ENCODE results near the gene INPP5A.

The INPP5A gene

DNA sequence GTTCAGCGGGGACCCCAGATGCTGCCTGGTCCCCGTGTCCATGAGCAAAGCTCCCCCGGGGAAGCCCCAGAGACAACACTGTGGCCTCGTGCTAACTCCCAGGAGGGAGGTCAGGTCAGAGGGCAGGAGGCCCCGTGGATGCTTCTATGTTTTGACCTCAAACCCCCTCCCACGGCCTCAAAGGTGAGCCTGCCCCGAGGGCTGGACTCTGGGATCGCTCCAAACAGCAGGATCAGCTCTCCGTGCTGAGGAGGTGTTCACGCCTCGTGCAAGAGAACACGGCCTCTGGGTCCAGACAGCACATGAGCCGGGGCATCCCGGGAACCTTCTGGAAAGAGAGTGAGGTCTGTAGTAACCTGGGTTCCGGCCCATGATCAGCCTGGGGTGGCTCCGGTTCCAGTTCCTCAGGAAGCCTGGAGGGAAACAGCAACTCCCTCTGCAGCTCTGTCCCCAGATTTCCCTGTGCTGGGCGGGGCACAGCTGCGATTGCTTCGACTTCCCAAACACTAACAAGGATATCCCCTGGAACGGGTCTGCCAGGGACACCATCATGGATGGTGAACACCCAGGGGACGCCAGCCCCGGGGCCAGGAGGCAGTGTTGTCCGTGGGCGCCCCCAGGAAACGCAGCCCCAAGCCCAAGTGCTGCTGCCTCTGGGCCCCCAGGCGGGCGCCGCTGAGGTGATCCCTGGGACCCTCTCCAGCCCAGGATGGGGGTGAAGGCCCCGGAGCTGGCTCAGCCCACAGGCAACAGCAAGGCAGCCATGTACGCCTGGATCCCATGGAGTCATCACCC, 18.0 kb upstream of the INPP5A start:
- DNase-seq: no peak

- no peak for DNase-seq
Observed at GRCh38 chr10:132520177-132520811, 17.3 kb upstream of the INPP5A start.

DNA sequence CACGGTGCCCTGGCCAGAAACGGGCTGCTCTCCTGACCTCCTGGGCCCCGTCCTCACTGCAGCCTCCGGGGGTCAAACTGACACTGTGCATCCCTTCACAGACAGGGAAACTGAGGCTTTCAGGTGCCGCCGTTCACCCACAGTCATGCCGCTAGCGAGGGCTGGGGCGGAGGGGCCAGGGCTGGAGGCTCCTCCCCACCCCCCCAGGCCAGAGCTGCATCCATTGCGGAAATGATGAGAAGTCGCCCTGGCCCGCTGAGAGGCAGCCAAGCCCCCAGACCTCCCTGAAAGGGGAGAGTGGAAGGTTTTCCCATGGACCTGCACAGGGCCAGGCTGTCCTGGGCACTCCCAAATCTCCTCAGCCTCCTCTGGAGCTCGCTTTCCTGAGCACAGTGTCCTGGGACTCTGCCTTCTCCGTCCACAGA, 16.5 kb upstream of the INPP5A start:
- no peak for DNase-seq

GRCh38 chr10:132521466-132522102, 16.0 kb upstream of the INPP5A start:
- DNase-seq: no peak

GRCh38 chr10:132522521-132523411, 14.8 kb upstream of the INPP5A start:
- no peak for DNase-seq

- DNase-seq: no peak
Observed at GRCh38 chr10:132523561-132524442, 13.8 kb upstream of the INPP5A start.

DNA sequence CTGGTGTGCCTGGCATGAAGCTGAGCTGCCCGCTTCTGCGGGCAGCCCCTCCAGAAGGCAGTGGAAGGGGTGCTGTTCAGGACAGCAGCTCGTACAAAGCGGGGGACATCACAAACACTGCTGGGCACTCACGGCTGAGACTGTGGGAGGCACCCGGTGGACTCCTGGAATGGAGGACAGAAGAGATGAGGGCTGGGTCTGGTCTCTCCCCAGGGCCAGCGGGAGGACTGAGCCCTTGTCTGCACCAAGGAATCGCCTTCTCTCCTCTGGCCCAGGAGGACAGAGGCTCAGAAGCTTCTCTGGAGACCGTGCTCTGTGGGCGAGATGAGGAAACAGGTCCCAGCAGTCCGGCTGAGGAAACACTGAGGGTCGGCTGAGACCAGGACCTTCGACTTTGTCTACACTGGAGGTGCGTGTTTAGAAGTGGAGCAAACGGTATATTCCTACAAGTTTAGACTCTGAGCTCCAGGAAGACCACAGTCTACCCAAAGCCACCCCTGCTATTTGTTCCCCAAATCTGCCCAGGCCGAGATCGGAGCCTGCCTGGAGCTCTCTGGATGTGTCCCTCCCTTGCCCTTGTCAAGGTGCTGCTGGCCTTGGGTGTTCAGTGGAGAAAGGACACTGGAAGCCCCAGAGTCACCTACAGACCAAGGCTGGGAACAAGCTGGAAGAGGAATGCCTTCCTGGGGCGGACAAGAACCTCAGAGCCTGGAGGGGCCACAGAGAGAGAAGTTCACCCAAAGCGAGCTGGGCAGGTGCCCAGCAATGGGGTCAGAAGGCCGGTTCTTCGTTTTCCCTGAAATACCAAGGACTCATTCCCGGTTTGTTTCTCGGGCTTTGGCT, 12.9 kb upstream of the INPP5A start:
- no peak for DNase-seq

DNA sequence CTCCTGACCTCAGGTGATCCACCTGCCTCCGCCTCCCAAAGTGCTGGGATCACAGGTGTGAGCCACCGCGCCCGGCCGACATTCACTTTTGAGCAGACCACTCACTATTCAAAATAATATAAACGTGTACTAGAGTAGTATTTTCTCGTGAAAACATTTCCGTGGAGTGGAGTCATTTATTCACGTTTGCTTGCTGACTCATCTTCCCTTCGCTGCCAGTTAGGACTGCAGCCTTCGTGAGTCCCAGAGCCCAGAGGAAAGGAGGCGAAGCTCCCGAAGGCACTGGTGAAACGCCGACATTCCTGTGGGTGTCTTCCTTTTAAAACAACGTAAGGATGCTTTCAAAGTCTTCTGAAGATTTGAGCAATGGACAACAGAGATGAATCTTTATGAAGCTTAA, 10.9 kb upstream of the INPP5A start:
- no peak for DNase-seq

DNA sequence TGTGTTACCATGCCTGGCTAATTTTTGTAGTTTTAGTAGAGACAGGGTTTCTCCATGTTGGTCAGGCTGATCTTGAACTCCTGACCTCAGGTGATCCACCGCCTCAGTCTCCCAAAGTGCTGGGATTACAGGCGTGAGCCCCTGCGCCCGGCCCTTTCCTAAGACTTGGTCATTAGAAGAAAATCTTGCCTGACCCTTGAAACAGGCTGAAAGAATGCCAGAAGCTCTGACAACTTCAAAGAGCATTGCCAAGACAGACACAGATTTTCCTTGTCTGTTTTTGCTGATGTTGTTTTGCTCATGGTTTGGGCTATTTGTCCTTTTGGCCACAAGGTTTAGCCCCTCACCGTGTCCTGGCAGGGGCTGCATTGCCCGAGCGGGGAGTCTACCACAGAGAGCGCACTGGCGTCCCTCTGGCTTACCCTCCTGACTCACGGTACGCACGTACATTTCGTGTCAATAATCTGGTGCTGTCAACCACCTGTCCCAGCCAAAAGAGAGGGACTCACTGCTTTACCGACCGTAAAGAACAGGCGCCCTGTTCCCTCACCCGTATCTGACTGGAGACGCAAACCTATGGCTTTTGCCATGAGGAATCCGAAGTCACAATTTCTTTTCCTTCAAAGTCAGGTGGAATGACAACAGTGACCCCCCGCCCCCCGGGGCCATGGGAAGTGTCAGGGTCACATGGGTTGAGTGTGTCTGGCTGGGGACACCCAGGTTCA, 10.1 kb upstream of the INPP5A start:
- no peak for DNase-seq

DNA sequence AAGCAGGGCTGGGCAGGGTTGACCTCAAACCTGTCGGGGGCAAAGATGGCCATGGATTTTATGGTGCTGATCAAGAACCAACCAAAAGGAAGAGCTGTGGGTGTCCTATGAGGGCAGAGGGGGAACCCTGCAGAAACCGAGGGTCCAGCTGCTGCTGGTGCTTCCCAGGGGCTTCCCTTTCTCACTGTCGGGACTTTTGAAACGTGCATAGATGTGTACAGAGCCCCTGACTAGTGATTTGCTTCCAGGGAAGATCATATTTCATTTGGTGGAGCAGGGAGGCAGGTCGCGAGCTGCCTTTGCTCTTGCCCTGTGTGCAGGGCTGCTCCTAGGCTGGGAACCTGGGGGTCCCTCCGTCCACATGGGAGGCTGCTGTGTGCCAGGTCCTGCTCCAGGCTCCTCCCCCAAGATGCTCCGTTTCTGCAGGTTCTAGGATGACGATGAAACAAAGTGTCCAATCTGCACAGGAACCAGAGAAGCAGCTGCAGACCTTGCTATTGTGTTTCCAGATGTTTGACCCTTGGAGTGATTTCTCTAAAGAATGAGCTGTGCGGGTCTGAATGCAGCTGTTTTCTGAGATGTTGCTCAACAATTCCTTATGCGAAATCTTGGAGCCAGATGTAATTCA, 9.4 kb upstream of the INPP5A start:
- DNase-seq: no peak

DNA sequence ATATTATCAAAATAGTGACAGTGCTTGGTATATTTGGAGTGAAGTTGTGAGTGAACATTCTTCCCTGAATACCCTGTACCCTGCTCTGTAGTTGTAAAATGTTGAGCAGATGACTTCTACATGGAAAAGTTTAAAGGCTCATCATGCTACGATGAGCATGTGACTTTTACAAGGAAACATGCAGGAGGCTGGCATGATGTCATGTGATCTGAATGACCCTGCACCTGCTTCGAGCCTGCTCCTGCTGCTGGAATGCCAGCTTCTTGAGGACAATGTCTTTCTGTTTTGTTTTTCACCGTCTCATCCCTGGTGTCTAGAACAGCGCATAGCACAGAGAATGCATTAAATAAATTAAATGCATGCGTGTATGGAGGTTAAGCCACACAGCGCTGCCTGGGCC, 5.4 kb upstream of the INPP5A start:
- DNase-seq: no peak

- DNase-seq: no peak
Observed at GRCh38 chr10:132532749-132533560, 4.6 kb upstream of the INPP5A start.

DNA sequence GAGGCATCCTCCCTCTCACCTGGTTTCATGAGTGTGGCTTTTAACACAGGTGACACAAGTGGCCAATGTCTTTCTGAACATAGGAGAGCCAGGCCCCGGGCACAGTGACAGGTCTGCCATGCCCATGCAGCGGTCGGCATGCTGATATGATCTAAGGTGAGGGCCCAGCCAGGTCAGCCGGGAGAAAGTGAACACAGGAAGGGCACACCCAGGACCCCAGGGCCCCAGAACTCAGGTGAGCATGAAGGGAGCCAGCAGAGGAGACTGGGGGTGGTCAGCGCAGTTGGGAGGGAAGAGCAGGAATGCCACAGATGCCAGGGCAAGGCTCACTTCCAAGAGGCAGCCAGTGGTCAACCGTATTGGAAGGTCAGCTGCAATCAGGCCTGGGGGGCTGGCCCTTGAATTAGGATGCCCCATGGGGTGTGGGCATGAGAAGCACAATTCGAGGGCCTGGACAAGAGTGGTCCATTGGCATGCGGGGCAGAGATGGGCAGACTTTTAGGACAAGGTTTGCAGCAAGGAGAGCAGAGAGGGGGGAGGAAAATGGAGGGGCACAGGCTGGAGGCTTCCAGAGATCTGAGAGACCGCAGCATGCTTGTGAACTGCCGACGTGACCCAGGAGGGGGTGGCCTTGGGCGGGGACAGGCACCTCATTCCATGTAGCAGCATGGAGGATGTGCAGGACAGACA, 3.9 kb upstream of the INPP5A start:
- no peak for DNase-seq

DNA sequence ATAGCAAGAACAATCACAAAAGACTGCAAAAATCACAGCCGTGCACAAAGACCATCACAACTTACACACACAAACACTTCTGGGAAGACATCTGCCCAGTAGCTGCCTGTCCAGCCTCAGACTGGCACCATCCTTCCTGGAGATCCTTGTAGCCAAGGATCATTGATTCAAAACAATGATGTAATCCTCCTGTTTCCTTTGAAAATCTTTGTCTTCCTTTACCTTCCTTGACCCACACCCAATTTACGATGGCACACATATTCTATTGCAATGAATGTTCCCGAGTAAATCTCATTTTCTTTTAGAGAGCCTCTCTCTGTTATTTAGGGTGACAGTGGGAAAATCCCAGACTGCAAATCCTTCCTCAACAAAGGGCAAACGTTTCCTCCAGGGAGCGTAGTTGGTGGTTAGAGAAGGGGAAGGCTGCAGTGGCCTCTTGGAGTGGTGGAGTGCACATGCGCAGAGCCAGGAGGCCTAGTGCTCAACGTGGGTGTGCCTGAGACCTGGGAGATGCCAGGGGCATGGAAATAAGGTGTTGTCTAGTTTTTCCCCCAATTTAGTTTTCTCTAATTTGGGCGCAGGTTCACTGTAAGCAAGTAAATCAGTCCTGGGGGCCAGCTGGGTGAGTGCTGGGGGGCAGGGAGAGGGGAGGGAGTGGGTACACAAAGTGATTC, 3.1 kb upstream of the INPP5A start:
- DNase-seq: no peak

GRCh38 chr10:132535065-132535651, 2.4 kb upstream of the INPP5A start:
- no peak for DNase-seq

DNA sequence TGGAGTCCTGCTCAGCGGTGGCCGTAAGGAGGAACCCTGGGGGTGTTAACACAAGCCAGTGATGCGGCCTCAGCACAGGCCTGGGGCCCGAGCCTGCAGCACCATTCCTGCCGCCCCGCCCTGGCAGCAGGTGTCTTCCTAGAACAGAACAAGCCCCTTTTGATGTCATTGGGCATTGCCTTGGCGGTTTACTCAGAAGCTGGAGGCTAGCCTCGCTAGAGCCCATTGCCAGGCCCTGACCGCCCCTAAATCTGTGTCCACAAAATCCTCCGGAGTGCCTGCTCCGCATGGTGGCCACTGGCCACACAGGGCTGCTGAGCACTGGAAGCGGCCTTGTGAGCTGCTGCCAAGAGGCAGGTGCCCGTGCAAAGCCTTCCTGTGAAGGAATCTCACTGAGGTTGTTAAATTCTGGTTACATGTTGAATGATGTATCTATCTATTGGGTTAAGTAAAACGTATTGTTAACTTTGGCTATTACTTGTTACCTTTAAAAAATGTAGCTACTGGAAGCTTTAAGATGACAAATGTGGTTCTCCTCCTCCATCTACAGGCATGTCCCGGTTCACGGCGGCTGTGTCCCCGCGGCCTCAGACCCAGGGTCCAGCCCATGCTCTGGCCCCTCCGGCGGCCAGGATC, 1.2 kb upstream of the INPP5A start:
- DNase-seq: no peak

Measured in activated CD4-positive, CD25-positive, alpha-beta regulatory T cell (primary cell).